HG03135 (cell line): Measurements from ENCODE around the gene SUN5.
"Not testable (repeated sequence)": the region's sequence is repeated elsewhere in the genome, so short reads cannot be mapped to it uniquely, and the experiment has no call there.

Experiments
- ATAC-seq: cut with Tn5 transposase; IDR thresholded peaks from one replicate; pipeline ENCODE4 v1.9.1; 2021; ENCODE audit warnings: mild to moderate bottlenecking, moderate library complexity; ENCODE audit not compliant: unreplicated experiment

SUN5 gene

GRCh38 chr20:32979201-32979998 is 24.8 kb downstream of the SUN5 start:
- ATAC-seq: no peak

GRCh38 chr20:32978009-32978335 is 26.3 kb downstream of the SUN5 start:
- ATAC-seq: no peak

GRCh38 chr20:32977281-32978008 is 26.8 kb downstream of the SUN5 start:
- ATAC-seq: no peak

GRCh38 chr20:32976746-32977145 is 27.5 kb downstream of the SUN5 start:
- ATAC-seq: no peak

- ATAC-seq: no peak
Observed at GRCh38 chr20:32975698-32976674, 28.2 kb downstream of the SUN5 start.

- not testable (repeated sequence) for ATAC-seq
Observed at GRCh38 chr20:32975121-32975520, 29.1 kb downstream of the SUN5 start.

- ATAC-seq: not testable (repeated sequence)
Observed at GRCh38 chr20:32974204-32975064, 29.8 kb downstream of the SUN5 start.

GRCh38 chr20:32973077-32973717 is 31.0 kb downstream of the SUN5 start:
- no peak for ATAC-seq

- ATAC-seq: peak; percentile 86
Observed at GRCh38 chr20:32972181-32973076, 31.8 kb downstream of the SUN5 start.

- peak; percentile 19 for ATAC-seq
Observed at GRCh38 chr20:32971703-32972161, 32.5 kb downstream of the SUN5 start.

- no peak for ATAC-seq
Observed at GRCh38 chr20:32970973-32971300, 33.3 kb downstream of the SUN5 start.

- no peak for ATAC-seq
Observed at GRCh38 chr20:32970115-32970972, 33.9 kb downstream of the SUN5 start.

GRCh38 chr20:32969356-32970114 is 34.7 kb downstream of the SUN5 start:
- ATAC-seq: no peak

- no peak for ATAC-seq
Observed at GRCh38 chr20:32968478-32969241, 35.6 kb downstream of the SUN5 start.

- ATAC-seq: no peak
Observed at GRCh38 chr20:32967961-32968457, 36.2 kb downstream of the SUN5 start.
